Measurements from ENCODE around the gene ADAP1.

Gene ADAP1

GRCh38 chr7:919924-920341 lies 34.5 kb downstream of the ADAP1 start:
- DNase-seq, result no peak
- Histone ChIP-seq H3K4me3 (ENCODE audit: low read depth, low read length) (no peak overlapping the region), H3K9me3 (no peaks in the 10 kb centered on the region), H3K36me3 (no peaks in the 10 kb centered on the region), H3K4me1 (peaks cover 19% of the 10 kb centered on the region), H3K27me3 (no peaks in the 10 kb centered on the region)
- TF ChIP-seq CTCF (IDR thresholded peaks at IDR 0.05; ENCODE audit: low read depth, low read length), result no peak

- Histone ChIP-seq H3K9me3 (no peaks in the 10 kb centered on the region), H3K4me3 (ENCODE audit: low read depth, low read length) (no peak overlapping the region), H3K27me3 (no peaks in the 10 kb centered on the region), H3K36me3 (no peaks in the 10 kb centered on the region), H3K4me1 (peaks cover 19% of the 10 kb centered on the region)
- no peak for TF ChIP-seq CTCF (IDR thresholded peaks at IDR 0.05; ENCODE audit: low read depth, low read length)
- DNase-seq, result no peak
Measured at GRCh38 chr7:919114-919442, 35.4 kb downstream of the ADAP1 start.

GRCh38 chr7:918441-919113 lies 35.9 kb downstream of the ADAP1 start:
- TF ChIP-seq CTCF (IDR thresholded peaks at IDR 0.05; ENCODE audit: low read depth, low read length), result no peak
- DNase-seq, result no peak

GRCh38 chr7:918118-918425 lies 36.4 kb downstream of the ADAP1 start:
- Histone ChIP-seq H3K4me3 (ENCODE audit: low read depth, low read length) (no peak overlapping the region), H3K4me1 (peaks cover 19% of the 10 kb centered on the region), H3K27me3 (no peaks in the 10 kb centered on the region), H3K9me3 (no peaks in the 10 kb centered on the region), H3K36me3 (no peaks in the 10 kb centered on the region)
- TF ChIP-seq CTCF (IDR thresholded peaks at IDR 0.05; ENCODE audit: low read depth, low read length), result no peak
- DNase-seq, result no peak

More at GRCh38 chr7:918441-919113, 35.9 kb downstream of the ADAP1 start:
- Histone ChIP-seq H3K27me3 (no peaks in the 10 kb centered on the region), H3K4me3 (ENCODE audit: low read depth, low read length) (no peak overlapping the region), H3K4me1 (peaks cover 19% of the 10 kb centered on the region), H3K36me3 (no peaks in the 10 kb centered on the region), H3K9me3 (no peaks in the 10 kb centered on the region)

- Histone ChIP-seq H3K4me3 (ENCODE audit: low read depth, low read length) (no peak overlapping the region), H3K9me3 (no peaks in the 10 kb centered on the region), H3K27me3 (no peaks in the 10 kb centered on the region), H3K36me3 (no peaks in the 10 kb centered on the region), H3K4me1 (peaks cover 16% of the 10 kb centered on the region)
- no peak for DNase-seq
- no peak for TF ChIP-seq CTCF (IDR thresholded peaks at IDR 0.05; ENCODE audit: low read depth, low read length)
Measured at GRCh38 chr7:917255-918117, 37.0 kb downstream of the ADAP1 start.
